HepG2 (cell line): ENCODE measurements around the gene FGD2. TPM values are rescaled to one million over a fixed set of nuclear protein-coding genes. Genes with fewer than 3 reads are reported as not detected.
A peak's percentile ranks its signal among the peaks of the same experiment; 100 is the strongest.

Source experiments
- ATAC-seq: fragments of 200-7000 bp; cut with Tn5 transposase; 3 replicates; pipeline ENCODE4 v1.9.1; 2020; ENCODE audit warnings: mild to moderate bottlenecking, moderate library complexity
- BruUV-seq: library from RNA; stranded (reverse); fragments of 400-500 nt; replicated peaks from 2 replicates; lab custom pipeline; 2021; lab: Mats Ljungman, UMichigan
- CTCF ChIA-PET: fragments of 300-600 bp; formaldehyde crosslinking; extraction: SDS; loops from one replicate; lab custom pipeline; 2021; ENCODE audit warnings: low total read pairs, inconsistent platforms, low intra/inter-chr PET ratio; lab: Yijun Ruan, JAX
- POLR2A ChIA-PET: fragments of 350-600 bp; sonication (Branson Sonifier 250); formaldehyde crosslinking; loops from one replicate; lab custom pipeline; 2020; ENCODE audit warnings: antibody characterized with exemption, inconsistent platforms; lab: Yijun Ruan, JAX
- DNase-seq: peaks from one replicate; pipeline ENCODE4 v3.0.0-alpha.2; 2015; ENCODE audit warnings: low spot score
- FAIRE-seq: peaks from 3 replicates; lab custom pipeline; 2011; peaks lifted over from hg19 to GRCh38; lab: Jason Lieb, UNC
- H2AFZ ChIP-seq: one replicate; pipeline ENCODE4 v1.6.1; 2011; ENCODE audit warnings: low read length, inconsistent platforms
- H3K27ac ChIP-seq: fragments of 300-600 bp; 3 replicates; pipeline ENCODE4 v1.8.0; 2011; ENCODE audit warnings: mixed run types, mild to moderate bottlenecking, mixed read lengths, low read length, inconsistent platforms; ENCODE audit not compliant: insufficient read depth; ENCODE audit errors: extremely low read length
- H3K27me3 ChIP-seq, 2 experiments: fragments of 200-600 bp in 1 of 2; 2 replicates in 1 of 2; 3 replicates in 1 of 2; pipeline versions ENCODE4 v1.6.0 to v1.8.0; 2011; ENCODE audit warnings: low read length in 2 of 2, mild to moderate bottlenecking in 2 of 2, moderate library complexity in 2 of 2, inconsistent platforms in 1 of 2; ENCODE audit not compliant: insufficient read depth in 2 of 2, control insufficient read depth in 1 of 2
- H3K36me3 ChIP-seq, 2 experiments: fragments of 200-600 bp in 1 of 2; replicated peaks in 1 of 2; 2 replicates in 1 of 2; 3 replicates in 1 of 2; pipeline versions ENCODE4 v1.5.1 to v1.8.0; 2011; ENCODE audit warnings: low read length in 2 of 2, inconsistent platforms in 1 of 2; ENCODE audit not compliant: insufficient read depth in 2 of 2, control insufficient read depth in 1 of 2
- H3K4me1 ChIP-seq: 2 replicates; pipeline ENCODE4 v1.5.1; 2012; ENCODE audit warnings: low read length, inconsistent platforms; ENCODE audit not compliant: insufficient read depth
- H3K4me2 ChIP-seq: 2 replicates; pipeline ENCODE4 v1.6.0; 2011; ENCODE audit warnings: low read depth, low read length, inconsistent platforms
- H3K4me3 ChIP-seq, 3 experiments: fragments of 200-600 bp in 1 of 3; sonication (generic), shearing (Covaris generic) in 1 of 3; replicated peaks in 1 of 3; 2 replicates each; pipeline ENCODE4 v1.5.1; 2011 to 2016; ENCODE audit warnings: low read length in 3 of 3, inconsistent platforms in 2 of 3, low read depth in 2 of 3, mild to moderate bottlenecking in 2 of 3, control low read depth in 1 of 3, mixed read lengths in 1 of 3; ENCODE audit not compliant: insufficient read depth in 1 of 3
- H3K79me2 ChIP-seq: one replicate; pipeline ENCODE4 v1.6.1; 2011; ENCODE audit warnings: low read length, inconsistent platforms; ENCODE audit not compliant: insufficient read depth
- H3K9ac ChIP-seq: 2 replicates; pipeline ENCODE4 v1.6.0; 2011; ENCODE audit warnings: mild to moderate bottlenecking, low read depth, low read length, inconsistent platforms; ENCODE audit not compliant: insufficient read depth
- H3K9me3 ChIP-seq: 2 replicates; pipeline ENCODE4 v1.5.1; 2012; ENCODE audit warnings: mild to moderate bottlenecking, low read length
- H4K20me1 ChIP-seq: 2 replicates; pipeline ENCODE4 v1.6.0; 2011; ENCODE audit warnings: inconsistent platforms, mild to moderate bottlenecking, low read length, moderate library complexity; ENCODE audit not compliant: insufficient read depth
- AHR ChIP-seq: IDR thresholded peaks from 2 replicates; pipeline ENCODE4 v1.6.1; 2018; ENCODE audit warnings: missing genetic modification reagents, missing compliant biosample characterization
- ATF7 ChIP-seq, 2 experiments: fragments of 450-650 bp in 1 of 2; sonication (generic) in 1 of 2; formaldehyde crosslinking in 1 of 2; IDR thresholded peaks; 2 replicates each; pipeline versions ENCODE4 v1.4.0 to v1.6.1; 2016 to 2020; ENCODE audit warnings: antibody characterized with exemption in 1 of 2, mild to moderate bottlenecking in 1 of 2, missing genetic modification reagents in 1 of 2
- CBX5 ChIP-seq: sonication (generic); formaldehyde crosslinking; IDR thresholded peaks from 2 replicates; pipeline ENCODE4 v1.4.0; 2020; ENCODE audit warnings: missing genetic modification reagents, borderline replicate concordance
- CEBPB ChIP-seq: IDR thresholded peaks from 2 replicates; pipeline ENCODE4 v1.6.1; 2011; ENCODE audit warnings: low read depth, low read length, improper control_type of control experiment, borderline replicate concordance
- EEA1 ChIP-seq: sonication (generic); formaldehyde crosslinking; IDR thresholded peaks from 2 replicates; pipeline ENCODE4 v1.5.1; 2020; ENCODE audit warnings: mild to moderate bottlenecking, missing genetic modification reagents, borderline replicate concordance
- GABPB1 ChIP-seq: IDR thresholded peaks from 2 replicates; pipeline ENCODE4 v1.6.1; 2016; ENCODE audit warnings: mild to moderate bottlenecking, missing genetic modification reagents, moderate library complexity, missing compliant biosample characterization
- GZF1 ChIP-seq: sonication (generic); formaldehyde crosslinking; IDR thresholded peaks from 2 replicates; pipeline ENCODE4 v1.5.1; 2020; ENCODE audit warnings: mild to moderate bottlenecking, missing genetic modification reagents
- RFX3 ChIP-seq: IDR thresholded peaks from 2 replicates; pipeline ENCODE4 v1.6.1; 2016; ENCODE audit warnings: missing biosample characterization, missing genetic modification reagents
- RFX5 ChIP-seq: IDR thresholded peaks from 2 replicates; pipeline ENCODE4 v1.6.1; 2011; ENCODE audit warnings: low read depth, low read length, improper control_type of control experiment
- SATB2 ChIP-seq: sonication (generic); formaldehyde crosslinking; IDR thresholded peaks from 2 replicates; pipeline ENCODE4 v1.5.0; 2020; ENCODE audit warnings: missing genetic modification reagents
- ZNF274 ChIP-seq: sonication (generic); formaldehyde crosslinking; IDR thresholded peaks from 2 replicates; pipeline ENCODE4 v1.5.1; 2020; ENCODE audit warnings: mild to moderate bottlenecking, missing genetic modification reagents
- ZNF710 ChIP-seq: sonication (generic); formaldehyde crosslinking; IDR thresholded peaks from 2 replicates; pipeline ENCODE4 v1.5.0; 2020; ENCODE audit warnings: mild to moderate bottlenecking, missing genetic modification reagents, borderline replicate concordance
- ZSCAN30 ChIP-seq: sonication (generic); formaldehyde crosslinking; IDR thresholded peaks from 2 replicates; pipeline ENCODE4 v1.5.0; 2020; ENCODE audit warnings: mild to moderate bottlenecking, missing genetic modification reagents
- WGBS: methylation state at CpG from one replicate; pipeline ENCODE4 v1.1.6; 2017; ENCODE audit warnings: low lambda C conversion rate; 5-methylcytosine and 5-hydroxymethylcytosine counted together
- in situ Hi-C: cut with HindIII; loops from 2 replicates; pipeline ENCODE4 v1.10.0; 2017; ENCODE audit warnings: low pct_unique_long_range_greater_than_20kb; ENCODE audit not compliant: extremely low pct_ligation_motif_present
- intact Hi-C: fragments of 100-400 bp; cut with micrococcal nuclease; formaldehyde crosslinking; loops from one replicate; pipeline ENCODE4 v1.10.0; 2022; ENCODE audit not compliant: unreplicated experiment
- polyA plus RNA-seq, 8 experiments: library from polyadenylated mRNA; depleted of rRNA in 3 of 8; stranded (reverse) in 7 of 8; unstranded in 1 of 8; fragments of >200 nt; fragmentation: Illumina TruSeq in 4 of 8; extraction: Trizol in 4 of 8; gene quantifications; 2 replicates each; pipeline versions ENCODE4 v1.2.1 to v1.2.3, GENCODE V29; 2011 to 2016; ENCODE audit warnings: low read depth in 4 of 8, missing spikeins in 1 of 8, mixed read lengths in 1 of 8; ENCODE audit not compliant: insufficient read depth in 1 of 8
- total RNA-seq, 5 experiments: library from RNA; depleted of rRNA; stranded (reverse); fragments of >200 nt; fragmentation: Illumina TruSeq; extraction: Trizol; gene quantifications; 2 replicates each; pipeline ENCODE4 v1.2.3, GENCODE V29; 2016; ENCODE audit warnings: low read depth in 1 of 5

Gene FGD2
- total and polyA plus RNA-seq, 2 of the 13 experiments (the other 11 are each of a cell fraction or from before 2014, with no cell fraction given) = not detected

GRCh38 chr6:36962874-36963273 lies 42.6 kb upstream of the FGD2 start:
- DNase-seq (no peak), ATAC-seq (no peak)
- intact Hi-C loops = no loop called here

More at GRCh38 chr6:36962874-36963273, 42.6 kb upstream of the FGD2 start:
- no TSS peak for BruUV-seq
- no peak overlapping the region for H2AFZ ChIP-seq
- no peaks in the 10 kb centered on the region for H4K20me1 ChIP-seq
- peaks cover 3 to 8% of the 10 kb centered on the region in 2 experiments; a peak in 4 of 5 replicates for H3K36me3 ChIP-seq
- CTCF ChIA-PET = no interaction called here
- POLR2A ChIA-PET = no interaction called here
- H3K9ac ChIP-seq = no peak overlapping the region
- in situ Hi-C loops = no loop called here
- no peaks in the 10 kb centered on the region for H3K9me3 ChIP-seq
- no peak for FAIRE-seq
- H3K4me1 ChIP-seq = peaks cover 8% of the 10 kb centered on the region; the same call in 1 of the 2 replicates
- H3K79me2 ChIP-seq = no peaks in the 10 kb centered on the region
- no peak overlapping the region for H3K4me2 ChIP-seq
- TF ChIP-seq ZNF274 (CRISPR knock-in tag) = no peak
- no peak for TF ChIP-seq ATF7 (IDR thresholded peaks at IDR 0.05)
- TF ChIP-seq ATF7 (CRISPR knock-in tag; IDR thresholded peaks at IDR 0.05) = no peak
- TF ChIP-seq ZNF710 (CRISPR knock-in tag) = no peak
- TF ChIP-seq GZF1 = no peak
- TF ChIP-seq SATB2 (CRISPR knock-in tag) = no peak
- TF ChIP-seq CEBPB = peak; percentile 74
- no peak for TF ChIP-seq AHR (CRISPR knock-in tag)
- no peak for TF ChIP-seq EEA1
- TF ChIP-seq ZSCAN30 (CRISPR knock-in tag) = no peak
- no peak for TF ChIP-seq CBX5 (CRISPR knock-in tag)
- 0 out of 2 replicates have a peak, but pooled peaks have one; percentile 18 for TF ChIP-seq GABPB1
- TF ChIP-seq RFX5 = no peak
- peak; percentile 55; the same call in 1 of the 2 replicates for TF ChIP-seq RFX3 (CRISPR knock-in tag)
- H3K27ac ChIP-seq = no peak overlapping the region
- H3K4me3 ChIP-seq = no peak overlapping the region
- peaks cover 3 to 16% of the 10 kb centered on the region in 2 experiments; a peak in 2 of 5 replicates for H3K27me3 ChIP-seq
- 72% methylated on average over 12 of the region's 12 CpGs for WGBS
